ENCODE measurements around the gene TBCCD1. TPM values are rescaled to one million over a fixed set of nuclear protein-coding genes. Genes with fewer than 3 reads are reported as not detected.

The TBCCD1 gene
- total RNA-seq, 1 donor, result 17.5 TPM

DNA sequence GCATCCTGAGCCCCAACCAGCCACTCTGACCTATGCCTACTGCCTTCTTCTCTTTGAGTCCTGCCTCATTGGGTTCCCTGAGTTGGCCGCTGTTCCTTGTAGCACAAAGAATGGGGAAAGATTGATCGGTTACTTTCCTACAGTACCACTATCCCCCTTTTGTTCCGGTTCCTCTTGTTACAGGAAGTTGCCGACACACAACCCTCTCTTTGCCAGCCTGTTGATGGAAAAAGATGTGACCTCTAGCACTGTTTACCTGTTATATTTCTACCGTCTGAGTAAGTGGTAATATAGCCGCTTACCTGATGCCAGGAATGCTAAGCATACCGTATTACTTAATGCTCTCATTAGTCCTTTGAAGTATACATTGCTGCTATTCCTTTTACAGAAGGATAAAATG is 36.0 kb upstream of the TBCCD1 start:
- H3K4me3 ChIP-seq (ENCODE audit: low read depth, low read length), result no peak overlapping the region
- no peak for DNase-seq (ENCODE audit: low read depth)
- TF ChIP-seq, protein P1, sequence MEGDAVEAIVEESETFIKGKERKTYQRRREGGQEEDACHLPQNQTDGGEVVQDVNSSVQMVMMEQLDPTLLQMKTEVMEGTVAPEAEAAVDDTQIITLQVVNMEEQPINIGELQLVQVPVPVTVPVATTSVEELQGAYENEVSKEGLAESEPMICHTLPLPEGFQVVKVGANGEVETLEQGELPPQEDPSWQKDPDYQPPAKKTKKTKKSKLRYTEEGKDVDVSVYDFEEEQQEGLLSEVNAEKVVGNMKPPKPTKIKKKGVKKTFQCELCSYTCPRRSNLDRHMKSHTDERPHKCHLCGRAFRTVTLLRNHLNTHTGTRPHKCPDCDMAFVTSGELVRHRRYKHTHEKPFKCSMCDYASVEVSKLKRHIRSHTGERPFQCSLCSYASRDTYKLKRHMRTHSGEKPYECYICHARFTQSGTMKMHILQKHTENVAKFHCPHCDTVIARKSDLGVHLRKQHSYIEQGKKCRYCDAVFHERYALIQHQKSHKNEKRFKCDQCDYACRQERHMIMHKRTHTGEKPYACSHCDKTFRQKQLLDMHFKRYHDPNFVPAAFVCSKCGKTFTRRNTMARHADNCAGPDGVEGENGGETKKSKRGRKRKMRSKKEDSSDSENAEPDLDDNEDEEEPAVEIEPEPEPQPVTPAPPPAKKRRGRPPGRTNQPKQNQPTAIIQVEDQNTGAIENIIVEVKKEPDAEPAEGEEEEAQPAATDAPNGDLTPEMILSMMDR (IDR thresholded peaks at IDR 0.05; ENCODE audit: insufficient read depth, low read length), result no peak

DNA sequence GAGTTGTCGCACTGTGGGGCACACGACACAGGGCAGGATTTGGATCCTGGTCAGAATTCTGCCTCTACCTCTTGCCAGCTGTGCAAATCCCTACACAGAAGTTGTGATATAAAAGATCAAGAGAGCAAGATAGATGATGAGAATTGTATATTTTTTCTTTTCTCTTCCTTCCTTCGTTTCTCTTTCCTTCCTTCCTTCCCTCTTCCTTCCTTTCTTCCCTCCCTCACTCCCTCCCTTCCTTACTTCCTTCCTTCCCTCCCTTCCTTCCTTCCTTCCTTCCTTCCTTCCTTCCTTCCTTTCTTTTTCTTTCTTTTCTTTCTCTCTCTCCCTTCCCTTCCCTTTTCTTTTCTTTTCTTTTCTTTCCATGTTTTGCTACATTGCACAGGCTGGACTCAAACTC is 33.8 kb upstream of the TBCCD1 start:
- DNase-seq (ENCODE audit: low read depth), result no peak
- no peak overlapping the region for H3K4me3 ChIP-seq (ENCODE audit: low read depth, low read length)
- TF ChIP-seq, protein P1 (IDR thresholded peaks at IDR 0.05; ENCODE audit: insufficient read depth, low read length), result no peak

DNA sequence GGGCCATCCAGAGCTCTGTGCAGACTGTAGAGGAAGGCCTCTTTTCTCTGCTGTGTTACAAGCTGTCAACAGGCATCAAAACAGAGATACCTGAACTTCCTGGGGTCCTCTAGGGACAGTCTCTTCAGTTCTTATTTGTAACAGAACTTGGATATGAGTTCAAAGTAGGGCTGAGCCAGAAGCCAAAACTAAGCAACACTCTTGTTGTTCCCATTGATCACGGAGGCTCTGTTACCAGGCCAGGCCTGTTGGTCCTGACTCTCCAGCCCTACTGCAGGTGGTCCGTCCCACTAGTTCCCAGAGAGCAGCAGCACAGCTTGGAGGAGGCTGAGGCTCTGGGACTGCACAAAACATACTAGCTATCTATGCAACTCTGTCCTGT is 32.6 kb upstream of the TBCCD1 start:
- TF ChIP-seq, protein P1 (IDR thresholded peaks at IDR 0.05; ENCODE audit: insufficient read depth, low read length), result no peak
- no peak overlapping the region for H3K4me3 ChIP-seq (ENCODE audit: low read depth, low read length)
- DNase-seq (ENCODE audit: low read depth), result no peak

DNA sequence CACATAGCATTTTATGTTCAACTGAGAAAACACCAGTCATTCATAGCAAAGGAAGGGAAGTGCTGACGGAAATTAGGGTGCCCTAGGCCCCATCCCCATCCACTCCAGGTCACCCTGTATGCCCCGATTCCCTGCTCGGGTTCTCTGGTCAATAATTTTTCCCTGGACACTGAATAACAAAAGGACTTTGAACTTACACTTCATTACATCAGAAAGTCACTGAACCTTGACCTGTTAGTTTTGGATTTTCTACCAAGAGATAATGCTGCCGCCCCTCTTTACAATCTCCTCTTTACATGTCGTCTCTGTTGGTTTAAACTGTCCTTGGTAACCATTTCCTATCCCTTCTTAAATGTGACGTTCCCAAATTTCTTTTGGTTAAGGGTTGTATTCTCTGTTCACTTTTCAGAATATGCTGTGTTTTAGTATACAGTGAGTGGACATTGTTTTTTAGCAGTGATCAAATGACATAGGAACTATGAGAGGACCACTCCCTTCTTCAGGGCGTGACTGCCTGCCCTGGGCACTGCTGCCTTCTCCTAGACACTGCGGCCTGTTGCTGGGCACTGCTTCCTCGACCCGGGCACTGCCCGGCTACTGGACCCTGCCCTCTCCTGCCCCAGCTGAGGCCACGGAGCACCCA is 32.1 kb upstream of the TBCCD1 start:
- no peak for DNase-seq (ENCODE audit: low read depth)
- H3K4me3 ChIP-seq (ENCODE audit: low read depth, low read length), result no peak overlapping the region
- TF ChIP-seq, protein P1 (IDR thresholded peaks at IDR 0.05; ENCODE audit: insufficient read depth, low read length), result no peak

DNA sequence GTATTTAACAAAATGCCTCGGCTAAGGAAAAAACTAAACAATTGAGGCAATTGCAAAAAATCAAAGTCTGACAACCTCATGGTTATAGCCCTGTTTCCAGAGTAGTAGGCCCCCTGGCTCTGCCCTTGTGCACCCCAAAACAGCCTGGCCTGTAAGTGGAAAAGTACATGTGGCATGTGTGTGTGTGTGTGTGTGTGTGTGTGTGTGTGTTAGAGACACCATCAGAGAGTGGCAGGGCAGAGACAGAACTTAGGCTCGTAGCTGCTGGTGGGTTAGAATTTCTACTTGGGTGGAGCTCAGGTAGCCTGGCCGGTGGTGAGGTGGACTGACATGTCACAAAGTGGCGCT is 31.6 kb upstream of the TBCCD1 start:
- no peak for DNase-seq (ENCODE audit: low read depth)
- TF ChIP-seq, protein P1 (IDR thresholded peaks at IDR 0.05; ENCODE audit: insufficient read depth, low read length), result no peak
- H3K4me3 ChIP-seq (ENCODE audit: low read depth, low read length), result no peak overlapping the region

DNA sequence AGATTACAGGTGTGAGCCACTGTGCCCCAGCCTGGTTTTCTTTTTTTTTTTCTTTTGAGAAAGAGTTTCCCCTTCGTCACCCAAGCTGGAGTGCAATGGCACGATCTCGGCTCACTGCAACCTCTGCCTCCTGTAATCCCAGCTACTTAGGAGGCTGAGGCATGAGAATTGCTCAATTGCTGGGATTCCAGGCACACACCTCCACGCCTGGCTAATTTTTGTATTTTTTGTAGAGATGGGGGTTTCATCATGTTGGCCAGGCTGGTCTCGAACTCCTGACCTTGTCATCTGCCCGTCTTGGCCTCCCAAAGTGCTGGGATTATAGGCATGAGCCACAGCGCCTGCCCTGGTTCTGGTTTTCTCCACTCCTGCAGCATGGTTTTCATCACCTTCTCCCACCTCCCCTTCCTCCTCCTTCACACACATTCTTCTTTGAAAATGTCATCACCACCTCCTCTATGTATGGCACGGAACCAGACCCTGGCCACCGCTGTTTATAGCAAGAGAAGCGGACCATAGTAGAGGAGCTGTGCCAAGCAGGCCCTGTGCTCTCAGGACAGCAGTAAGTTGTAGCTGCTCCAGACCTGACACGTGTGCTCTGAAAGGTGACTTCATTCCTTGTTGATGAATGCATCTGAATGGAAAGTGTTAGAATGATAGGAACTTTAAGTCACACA is 31.1 kb upstream of the TBCCD1 start:
- peak; percentile 65 for DNase-seq (ENCODE audit: low read depth)
- no peak overlapping the region for H3K4me3 ChIP-seq (ENCODE audit: low read depth, low read length)
- TF ChIP-seq, protein P1 (IDR thresholded peaks at IDR 0.05; ENCODE audit: insufficient read depth, low read length), result no peak

Data from fibroblast of the aortic adventitia (primary cell).